A673 (cell line): ENCODE results near the gene IGFN1. TPM values are rescaled to one million over a fixed set of nuclear protein-coding genes. Genes with fewer than 3 reads are reported as not detected.

Source experiments
- BruUV-seq: library from RNA; stranded (reverse); fragments of 400-500 nt; replicated peaks from 2 replicates; lab custom pipeline; 2021; lab: Mats Ljungman, UMichigan
- CTCF ChIA-PET: fragments of 300-600 bp; sonication (Branson Sonifier 250); formaldehyde crosslinking; loops from one replicate; lab custom pipeline; 2022; ENCODE audit warnings: antibody characterized with exemption; lab: Charles Lee
- POLR2A ChIA-PET: fragments of 300-600 bp; sonication (Branson Sonifier 250); formaldehyde crosslinking; loops from one replicate; lab custom pipeline; 2022; ENCODE audit warnings: antibody characterized with exemption; ENCODE audit not compliant: low non-redundant PET; lab: Charles Lee
- DNase-seq: peaks from one replicate; pipeline ENCODE4 v3.0.0-alpha.2; 2015; ENCODE audit warnings: low spot score
- H3K27ac ChIP-seq: fragments of 200-600 bp; sonication (generic); 2 replicates; pipeline ENCODE4 v1.5.1; 2016; ENCODE audit warnings: mixed run types, low read depth, mild to moderate bottlenecking, mixed read lengths, antibody characterized with exemption, low read length; ENCODE audit not compliant: poor library complexity, severe bottlenecking
- H3K27me3 ChIP-seq: fragments of 200-600 bp; sonication (generic); replicated peaks from 2 replicates; pipeline ENCODE4 v1.6.1; 2017; ENCODE audit warnings: mixed run types, low read depth, mild to moderate bottlenecking, mixed read lengths, antibody characterized with exemption, low read length; ENCODE audit not compliant: insufficient read depth, poor library complexity
- H3K36me3 ChIP-seq: fragments of 200-600 bp; sonication (generic); 2 replicates; pipeline ENCODE4 v1.6.1; 2016; ENCODE audit warnings: mixed run types, mild to moderate bottlenecking, mixed read lengths, antibody characterized with exemption, low read length; ENCODE audit not compliant: insufficient read depth, poor library complexity, severe bottlenecking
- H3K4me1 ChIP-seq: fragments of 200-600 bp; sonication (generic); 2 replicates; pipeline ENCODE4 v1.6.1; 2017; ENCODE audit warnings: mixed run types, mild to moderate bottlenecking, mixed read lengths, antibody characterized with exemption, low read length; ENCODE audit not compliant: insufficient read depth, poor library complexity, severe bottlenecking
- H3K4me3 ChIP-seq: fragments of 200-600 bp; sonication (generic); 2 replicates; pipeline ENCODE4 v1.5.1; 2016; ENCODE audit warnings: low read depth, mixed run types, mild to moderate bottlenecking, mixed read lengths, low read length; ENCODE audit not compliant: poor library complexity, severe bottlenecking
- H3K9me3 ChIP-seq: fragments of 200-600 bp; sonication (generic); 2 replicates; pipeline ENCODE4 v1.6.1; 2016; ENCODE audit warnings: mixed run types, low read depth, mild to moderate bottlenecking, mixed read lengths, antibody characterized with exemption, low read length; ENCODE audit not compliant: poor library complexity, severe bottlenecking
- CTCF ChIP-seq: fragments of 300-800, 200-600 bp; sonication (generic); conservative IDR thresholded peaks from 2 replicates; pipeline ENCODE4 v1.5.1; 2017; ENCODE audit warnings: low read depth, mild to moderate bottlenecking, antibody characterized with exemption, low read length, moderate library complexity, mixed read lengths
- EZH2 ChIP-seq: fragments of 200-600 bp; sonication (generic); IDR thresholded peaks from 2 replicates; pipeline ENCODE4 v1.6.1; 2017; ENCODE audit warnings: borderline replicate concordance, low read depth, mild to moderate bottlenecking, mixed read lengths, antibody characterized with exemption, low read length; ENCODE audit not compliant: poor library complexity, severe bottlenecking
- intact Hi-C: fragments of 100-400 bp; cut with micrococcal nuclease; formaldehyde crosslinking; loops from one replicate; pipeline ENCODE4 v1.10.0; 2022; ENCODE audit not compliant: unreplicated experiment
- total RNA-seq: library from RNA; stranded (reverse); gene quantifications from 2 replicates; pipeline ENCODE4 v1.2.3, GENCODE V29; 2021

Gene IGFN1
- total RNA-seq, 1 experiment from 2014 or later, result 1.2 TPM

GRCh38 chr1:201142011-201142848, 48.4 kb upstream of the IGFN1 start:
- H3K9me3 ChIP-seq, result no peaks in the 10 kb centered on the region
- no TSS peak for BruUV-seq
- no peak overlapping the region for H3K27ac ChIP-seq
- no peak overlapping the region for H3K4me3 ChIP-seq
- ChIA-PET POLR2A (no interaction called here), CTCF (no interaction called here)
- no peak for DNase-seq
- TF ChIP-seq CTCF, result no peak
- TF ChIP-seq EZH2, result no peak
- intact Hi-C loops, result no loop called here
- no peaks in the 10 kb centered on the region for H3K27me3 ChIP-seq
- peaks cover 5% of the 10 kb centered on the region for H3K4me1 ChIP-seq
- peaks cover 55% of the 10 kb centered on the region for H3K36me3 ChIP-seq

DNA sequence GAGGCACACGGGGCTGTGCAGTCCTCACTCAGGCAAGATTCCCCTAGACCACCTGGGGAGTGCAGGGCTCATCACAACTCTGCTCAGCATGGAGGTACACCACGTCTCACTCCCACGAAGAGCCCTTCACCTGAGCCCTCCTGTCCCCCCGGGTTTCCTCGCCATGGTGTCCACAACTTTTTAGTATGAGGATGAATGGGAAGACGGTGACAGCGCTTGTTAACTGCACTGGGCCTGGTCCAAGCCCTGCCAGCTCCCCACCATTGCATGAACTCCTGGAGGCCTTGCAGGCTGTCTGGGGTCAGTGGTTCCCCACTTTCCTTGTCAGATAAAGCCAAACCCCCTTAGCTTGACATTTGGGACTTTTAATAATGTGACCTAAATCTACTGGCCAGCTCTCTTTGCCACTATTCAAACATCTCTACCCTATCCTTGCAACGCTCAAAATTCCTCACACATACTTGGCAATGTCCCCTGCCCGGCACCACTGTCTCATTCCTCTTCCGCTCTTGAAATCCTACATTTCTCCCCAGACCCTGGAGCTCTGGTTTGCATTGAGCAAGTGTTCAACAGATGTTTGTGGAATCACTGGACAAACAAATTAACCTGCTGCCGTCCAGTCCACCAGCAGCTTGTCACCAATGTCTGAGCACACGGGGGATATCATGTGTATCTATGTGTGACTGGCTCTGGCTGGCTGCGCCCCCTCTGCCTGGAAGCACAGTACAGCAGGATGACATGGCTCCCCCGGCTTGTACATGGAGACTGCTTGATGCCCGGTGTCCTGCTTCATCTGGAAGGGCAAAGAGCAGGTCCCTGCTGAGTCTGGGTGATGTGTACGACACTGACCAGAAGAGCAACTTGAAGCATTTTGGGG, 47.5 kb upstream of the IGFN1 start:
- CTCF ChIA-PET, result no interaction called here
- Histone ChIP-seq H3K27me3 (no peaks in the 10 kb centered on the region), H3K36me3 (peaks cover 55% of the 10 kb centered on the region), H3K9me3 (no peaks in the 10 kb centered on the region), H3K4me1 (peaks cover 5% of the 10 kb centered on the region), H3K4me3 (no peak overlapping the region), H3K27ac (no peak overlapping the region)
- POLR2A ChIA-PET, result no interaction called here
- intact Hi-C loops, result no loop called here
- TF ChIP-seq EZH2 (no peak), CTCF (no peak)
- DNase-seq, result no peak
- no TSS peak for BruUV-seq

DNA sequence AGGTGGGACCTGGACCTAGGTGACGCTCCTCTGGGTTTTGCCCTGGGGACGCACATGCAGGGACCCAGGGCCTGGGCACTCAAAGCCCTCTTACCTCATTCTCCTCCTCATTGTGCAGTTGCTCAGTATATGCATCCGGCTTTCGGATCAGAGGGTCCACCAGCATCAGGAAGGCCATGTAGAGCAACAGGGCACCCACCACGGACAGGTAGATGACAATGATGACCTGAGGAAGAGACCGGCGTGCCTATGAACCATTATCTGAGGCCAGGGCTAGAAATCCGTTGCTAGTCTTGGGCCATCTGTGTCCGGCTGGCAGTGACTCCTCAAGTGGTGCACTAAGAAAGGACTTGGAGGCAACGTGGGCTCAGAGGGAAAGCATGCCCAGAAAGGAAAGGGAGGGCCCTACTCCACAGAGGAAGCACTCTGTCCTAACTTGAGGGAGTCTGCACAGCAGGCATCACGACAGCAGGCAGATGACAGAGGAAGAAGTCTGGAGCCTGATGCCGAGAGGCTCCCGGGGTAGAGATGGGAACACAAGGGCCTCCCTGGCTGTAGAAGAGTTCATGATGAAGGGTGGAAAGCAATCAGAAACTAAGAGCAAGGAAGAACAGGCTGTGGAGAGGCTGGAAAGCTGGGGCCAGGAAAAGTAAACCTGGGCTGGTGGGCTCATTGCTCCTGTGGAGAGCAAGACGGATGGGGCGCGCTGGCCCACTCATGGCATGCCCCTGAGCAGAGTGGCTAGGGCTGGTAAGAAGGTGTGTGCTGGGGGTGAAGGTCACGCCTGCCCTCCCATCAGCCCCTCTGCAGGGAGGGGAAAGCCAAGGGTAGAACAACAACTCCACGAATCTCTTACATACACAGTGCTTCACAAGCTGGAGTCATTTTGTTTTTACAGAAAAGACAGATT, 46.6 kb upstream of the IGFN1 start:
- Histone ChIP-seq H3K27ac (no peak overlapping the region), H3K27me3 (no peaks in the 10 kb centered on the region), H3K36me3 (peaks cover 63% of the 10 kb centered on the region), H3K4me1 (peaks cover 5% of the 10 kb centered on the region), H3K9me3 (no peaks in the 10 kb centered on the region), H3K4me3 (no peak overlapping the region)
- CTCF ChIA-PET, result no interaction called here
- no peak for TF ChIP-seq CTCF
- TF ChIP-seq EZH2, result no peak
- DNase-seq, result no peak
- no TSS peak for BruUV-seq
- intact Hi-C loops, result no loop called here
- POLR2A ChIA-PET, result no interaction called here
